Keratinocyte (primary cell): Measurements from ENCODE around the gene PALM2AKAP2. TPM values are rescaled to one million over a fixed set of nuclear protein-coding genes. Genes with fewer than 3 reads are reported as not detected.
A peak's percentile ranks its signal among the peaks of the same experiment; 100 is the strongest.

Experiments used
- DNase-seq: peaks from one replicate; pipeline ENCODE4 v3.0.0-alpha.2; 2011; ENCODE audit warnings: low read depth, missing footprints, low spot score
- FAIRE-seq: peaks from 2 replicates; lab custom pipeline; 2011; peaks lifted over from hg19 to GRCh38; lab: Jason Lieb, UNC
- H2AFZ ChIP-seq: 2 replicates; pipeline ENCODE4 v1.6.0; 2012; ENCODE audit warnings: low read length, control low read depth, inconsistent platforms; ENCODE audit not compliant: control insufficient read depth
- H3K27ac ChIP-seq: 2 replicates; pipeline ENCODE4 v1.5.1; 2011; ENCODE audit warnings: low read length; ENCODE audit not compliant: control insufficient read depth, insufficient read depth
- H3K27me3 ChIP-seq: 3 replicates; pipeline ENCODE4 v1.6.0; 2011; ENCODE audit warnings: low read length; ENCODE audit not compliant: control insufficient read depth, insufficient read depth; ENCODE audit errors: extremely low read depth
- H3K36me3 ChIP-seq, 2 experiments: 2 replicates in 1 of 2; 3 replicates in 1 of 2; pipeline ENCODE4 v1.5.1; 2011; ENCODE audit warnings: low read length in 2 of 2, mild to moderate bottlenecking in 1 of 2; ENCODE audit not compliant: control insufficient read depth in 2 of 2, insufficient read depth in 2 of 2; ENCODE audit errors: extremely low read depth in 1 of 2
- H3K4me1 ChIP-seq: 3 replicates; pipeline ENCODE4 v1.5.1; 2011; ENCODE audit warnings: low read length; ENCODE audit not compliant: control insufficient read depth, insufficient read depth; ENCODE audit errors: extremely low read depth
- H3K4me2 ChIP-seq: 3 replicates; pipeline ENCODE4 v1.6.0; 2011; ENCODE audit warnings: low read depth, low read length; ENCODE audit not compliant: control insufficient read depth, insufficient read depth; ENCODE audit errors: extremely low read depth
- H3K4me3 ChIP-seq, 3 experiments: fragments of 200-600 bp in 1 of 3; sonication (generic) in 1 of 3; 2 replicates in 2 of 3; 3 replicates in 1 of 3; pipeline ENCODE4 v1.5.1; 2011 to 2016; ENCODE audit warnings: low read length in 3 of 3, mild to moderate bottlenecking in 3 of 3, control low read depth in 2 of 3, inconsistent platforms in 1 of 3, low read depth in 1 of 3, mixed read lengths in 1 of 3, mixed run types in 1 of 3, moderate library complexity in 1 of 3; ENCODE audit not compliant: control insufficient read depth in 2 of 3, insufficient read depth in 2 of 3; ENCODE audit errors: extremely low read depth in 1 of 3
- H3K79me2 ChIP-seq: 2 replicates; pipeline ENCODE4 v1.6.0; 2012; ENCODE audit warnings: low read length; ENCODE audit not compliant: control insufficient read depth, insufficient read depth
- H3K9ac ChIP-seq: 3 replicates; pipeline ENCODE4 v1.6.0; 2011; ENCODE audit warnings: low read length; ENCODE audit not compliant: control insufficient read depth, insufficient read depth; ENCODE audit errors: extremely low read depth
- H3K9me1 ChIP-seq: 3 replicates; pipeline ENCODE4 v1.6.0; 2011; ENCODE audit warnings: low read length; ENCODE audit not compliant: control insufficient read depth, insufficient read depth; ENCODE audit errors: extremely low read depth
- H3K9me3 ChIP-seq: 2 replicates; pipeline ENCODE4 v1.5.1; 2012; ENCODE audit warnings: low read depth, low read length; ENCODE audit not compliant: control insufficient read depth
- H4K20me1 ChIP-seq: 3 replicates; pipeline ENCODE4 v1.6.0; 2011; ENCODE audit warnings: low read length; ENCODE audit not compliant: control insufficient read depth, insufficient read depth; ENCODE audit errors: extremely low read depth
- CTCF ChIP-seq, 3 experiments: IDR thresholded peaks in 1 of 3; conservative IDR thresholded peaks in 1 of 3; optimal IDR thresholded peaks in 1 of 3; 2 replicates in 2 of 3; 3 replicates in 1 of 3; pipeline versions ENCODE3 to v1.5.1; 2011; ENCODE audit warnings: low read length in 3 of 3, mild to moderate bottlenecking in 3 of 3, moderate library complexity in 2 of 3, control low read depth in 1 of 3, inconsistent platforms in 1 of 3; ENCODE audit not compliant: insufficient read depth in 2 of 3; ENCODE audit errors: extremely low read depth in 1 of 3
- EZH2 ChIP-seq: IDR thresholded peaks from one replicate; pipeline ENCODE4 v1.6.1; 2012; ENCODE audit warnings: inconsistent platforms, mild to moderate bottlenecking, low read length, moderate library complexity
- dilution Hi-C: fragments of 300-500 bp; cut with MboI; formaldehyde crosslinking; loops from one replicate; pipeline ENCODE4 v1.7.0; 2020; ENCODE audit warnings: low sequenced_read_pairs; ENCODE audit not compliant: extremely low pct_ligation_motif_present
- polyA plus RNA-seq, 5 experiments: library from polyadenylated mRNA; depleted of rRNA in 3 of 5; stranded (reverse) in 3 of 5; stranded (forward) in 1 of 5; unstranded in 1 of 5; fragments of >200 nt; gene quantifications; 1 replicate in 1 of 5; 2 replicates in 3 of 5; 3 replicates in 1 of 5; pipeline versions ENCODE4 v1.2.1 to v1.2.3, GENCODE V29; 2011 to 2012; ENCODE audit warnings: missing spikeins in 2 of 5, low read depth in 1 of 5, low replicate concordance in 1 of 5

Gene PALM2AKAP2
- polyA plus RNA-seq, 1 donor (not counting 4 experiments of a cell fraction or from before 2014, with no cell fraction given): 3.6 TPM

GRCh38 chr9:109780453-109781033 lies 545 bp downstream of the PALM2AKAP2 start:
- Histone ChIP-seq H3K27me3 (no peaks in the 10 kb centered on the region), H3K79me2 (peaks cover 20% of the 10 kb centered on the region), H3K9me1 (no peaks in the 10 kb centered on the region), H3K27ac (peak overlapping the region; percentile 39), H3K4me2 (peak overlapping the region; percentile 93), H3K9me3 (no peaks in the 10 kb centered on the region), H3K9ac (peak overlapping the region; percentile 70), H4K20me1 (no peaks in the 10 kb centered on the region), H2AFZ (peak overlapping the region; percentile 71), H3K36me3 (no peaks in the 10 kb centered on the region), H3K4me1 (peaks cover 25% of the 10 kb centered on the region), H3K4me3 (peak overlapping the region; percentile 62 to 92 (median 84))
- dilution Hi-C loops: no loop called here
- DNase-seq: no peak
- no peak for TF ChIP-seq EZH2
- no peak for TF ChIP-seq CTCF (optimal IDR thresholded peaks at IDR 0.05 in 1 of 3, IDR thresholded peaks at IDR 0.05 in 1 of 3, conservative IDR thresholded peaks at IDR 0.05 in 1 of 3; ENCODE audit: extremely low read depth in 1 of 3, insufficient read depth in 2 of 3, low read length in 3 of 3)
- no peak for FAIRE-seq

GRCh38 chr9:109781086-109781485 lies 1.1 kb downstream of the PALM2AKAP2 start:
- no peaks in the 10 kb centered on the region for H3K9me1 ChIP-seq
- H3K36me3 ChIP-seq: no peaks in the 10 kb centered on the region
- DNase-seq (no peak), FAIRE-seq (no peak)
- TF ChIP-seq EZH2 (no peak), CTCF (optimal IDR thresholded peaks at IDR 0.05 in 1 of 3, IDR thresholded peaks at IDR 0.05 in 1 of 3, conservative IDR thresholded peaks at IDR 0.05 in 1 of 3; ENCODE audit: extremely low read depth in 1 of 3, insufficient read depth in 2 of 3, low read length in 3 of 3) (no peak)
- no peaks in the 10 kb centered on the region for H3K27me3 ChIP-seq
- peak overlapping the region; percentile 62 to 92 (median 84) for H3K4me3 ChIP-seq
- H3K79me2 ChIP-seq: peaks cover 20% of the 10 kb centered on the region
- H3K9me3 ChIP-seq: no peaks in the 10 kb centered on the region
- H3K9ac ChIP-seq: peak overlapping the region; percentile 70
- H2AFZ ChIP-seq: peak overlapping the region; percentile 71
- H4K20me1 ChIP-seq: no peaks in the 10 kb centered on the region
- no peak overlapping the region for H3K27ac ChIP-seq
- H3K4me1 ChIP-seq: peaks cover 20% of the 10 kb centered on the region
- dilution Hi-C loops: no loop called here
- peak overlapping the region; percentile 93 for H3K4me2 ChIP-seq
